ENCODE results near the gene ZBTB9.

GRCh38 chr6:33433001-33433543 lies 21.3 kb upstream of the ZBTB9 start:
- TF ChIP-seq EP300 (IDR thresholded peaks at IDR 0.05) (no peak), CTCF (IDR thresholded peaks at IDR 0.05) (no peak), POLR2A (IDR thresholded peaks at IDR 0.05) (no peak), POLR2AphosphoS5 (IDR thresholded peaks at IDR 0.05) (no peak)

Data from suprapubic skin (tissue), 4 donors.